GM21381 (cell line): ENCODE measurements around the gene ATE1.
"Not testable (repeated sequence)": the region's sequence is repeated elsewhere in the genome, so short reads cannot be mapped to it uniquely, and the experiment has no call there.

Experiments
- ATAC-seq: cut with Tn5 transposase; IDR thresholded peaks from one replicate; pipeline ENCODE4 v1.9.1; 2021; ENCODE audit warnings: mild to moderate bottlenecking, moderate library complexity; ENCODE audit not compliant: unreplicated experiment

Gene ATE1

DNA sequence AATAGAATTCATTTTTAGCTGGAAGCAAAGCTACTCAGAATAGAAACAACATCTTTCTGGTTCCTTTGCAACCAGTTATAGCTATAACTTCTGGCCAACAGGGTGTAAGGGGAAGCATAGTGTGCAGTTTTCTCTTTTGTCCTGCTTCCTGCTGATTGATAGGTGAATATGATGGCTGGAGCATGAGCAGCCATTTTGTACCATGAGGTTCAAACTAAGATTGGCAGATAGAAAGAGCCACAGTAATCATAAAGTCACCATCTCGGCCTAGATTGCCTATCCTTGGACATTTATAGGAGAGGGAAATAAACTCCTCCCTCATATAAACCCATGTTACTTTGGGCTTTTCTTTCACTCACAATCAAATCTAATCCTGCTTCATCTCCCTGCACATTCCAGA, 227.4 kb downstream of the ATE1 start:
- no peak for ATAC-seq

DNA sequence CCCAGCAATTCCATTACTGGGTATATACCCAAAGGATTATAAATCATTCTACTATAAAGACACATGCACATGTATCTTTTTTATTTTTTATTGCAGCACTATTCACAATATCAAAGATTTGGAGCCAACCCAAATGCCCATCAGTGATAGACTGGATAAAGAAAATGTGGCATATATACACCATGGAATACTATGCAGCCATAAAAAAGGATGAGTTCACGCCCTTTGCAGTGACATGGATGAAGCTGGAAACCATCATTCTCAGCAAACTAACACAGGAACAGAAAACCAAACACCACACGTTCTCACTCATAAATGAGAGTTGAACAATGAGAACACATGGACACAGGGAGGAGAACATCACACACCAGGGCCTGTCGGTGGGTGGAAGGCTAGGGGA, 228.1 kb downstream of the ATE1 start:
- ATAC-seq, result not testable (repeated sequence)

DNA sequence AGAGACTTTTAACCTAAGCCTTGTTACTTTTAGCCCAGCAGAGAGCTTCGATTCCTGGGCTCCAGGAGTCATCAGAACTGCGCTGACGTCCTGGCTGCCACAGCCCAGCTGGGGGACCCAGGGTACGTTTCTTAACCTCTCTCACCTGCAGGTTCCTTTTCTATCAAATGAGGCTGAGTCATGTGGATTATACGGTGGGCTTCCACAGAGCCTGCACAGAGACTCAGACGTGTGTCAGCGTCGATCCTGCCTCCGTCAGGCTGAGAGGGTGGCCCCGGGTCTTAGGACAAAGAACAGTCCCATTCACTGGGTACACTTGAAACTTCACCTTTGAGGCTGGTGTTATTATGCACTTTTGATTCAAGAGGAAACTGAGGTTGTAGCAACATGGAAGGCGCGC, 228.9 kb downstream of the ATE1 start:
- no peak for ATAC-seq

DNA sequence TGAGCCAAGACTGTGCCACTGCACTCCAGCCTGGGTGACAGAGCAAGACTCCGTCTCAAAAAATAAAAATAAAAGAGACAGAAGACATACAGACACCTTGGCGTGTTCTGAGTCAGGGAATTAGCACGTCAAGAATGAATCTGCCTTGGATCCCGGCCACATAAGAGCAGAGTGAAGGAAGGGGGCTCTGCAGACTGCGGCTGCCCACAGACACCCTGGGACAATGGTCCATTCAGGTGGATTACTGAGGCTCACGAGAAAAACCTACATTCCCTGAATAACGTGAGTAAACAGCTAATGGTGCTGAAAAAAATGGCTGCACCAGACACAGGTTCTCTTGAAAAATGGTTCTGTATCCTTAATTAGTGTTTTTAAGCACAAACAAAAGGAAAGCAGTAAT, 229.5 kb downstream of the ATE1 start:
- ATAC-seq, result no peak

DNA sequence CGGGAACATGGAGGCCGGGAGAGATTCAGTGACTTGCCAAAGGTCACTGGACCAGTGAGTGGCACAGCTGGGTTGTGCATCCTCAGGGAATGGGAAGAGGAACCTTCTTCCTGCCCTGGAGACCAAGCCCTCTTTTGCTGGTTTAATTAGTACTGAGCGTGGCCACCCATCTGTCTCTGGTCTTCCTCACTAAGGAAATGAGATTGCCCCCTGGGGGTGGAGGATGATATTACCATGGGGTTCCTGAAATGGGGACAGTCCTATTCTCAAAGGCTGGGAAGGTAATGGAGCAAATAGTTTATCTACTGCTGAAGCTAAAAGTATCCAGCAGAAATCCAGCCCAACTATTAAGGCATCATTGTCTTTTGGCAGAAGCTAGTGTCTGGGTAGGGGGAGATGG, 231.0 kb downstream of the ATE1 start:
- ATAC-seq, result no peak

DNA sequence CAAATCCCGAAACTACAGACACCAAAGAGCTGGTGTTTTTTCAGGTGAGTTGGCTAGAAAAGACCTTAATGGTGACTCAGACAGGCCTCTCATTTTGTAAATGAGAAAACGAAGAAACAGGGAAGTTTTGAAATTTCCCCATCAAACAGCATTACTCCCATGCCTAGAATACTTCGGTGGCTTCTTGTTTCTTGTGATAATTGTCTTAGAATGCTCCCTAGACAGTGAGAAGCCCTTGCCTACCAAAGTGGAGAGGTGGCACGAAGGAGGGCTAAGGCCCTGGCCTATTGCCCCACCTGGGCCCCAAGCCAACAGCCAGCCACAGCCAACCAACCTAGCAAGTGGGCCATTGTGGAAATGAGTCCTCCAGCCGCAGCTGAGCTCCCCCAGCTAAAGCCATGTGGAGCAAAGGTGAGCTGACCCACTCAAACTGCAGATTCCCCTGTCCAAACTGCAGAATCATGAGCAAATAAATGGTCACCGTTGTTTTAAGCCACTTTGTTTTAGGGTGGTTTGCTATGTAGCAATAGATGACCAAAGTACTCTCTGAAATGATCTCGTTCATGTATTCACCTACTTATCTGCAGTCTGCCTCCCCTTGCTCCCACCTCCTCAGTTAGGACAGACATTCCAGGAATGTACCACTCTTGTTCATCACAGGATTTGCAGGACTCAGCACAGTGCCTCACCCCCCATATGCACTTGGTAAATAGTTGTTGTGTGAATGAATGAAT, 231.9 kb downstream of the ATE1 start:
- ATAC-seq, result no peak

DNA sequence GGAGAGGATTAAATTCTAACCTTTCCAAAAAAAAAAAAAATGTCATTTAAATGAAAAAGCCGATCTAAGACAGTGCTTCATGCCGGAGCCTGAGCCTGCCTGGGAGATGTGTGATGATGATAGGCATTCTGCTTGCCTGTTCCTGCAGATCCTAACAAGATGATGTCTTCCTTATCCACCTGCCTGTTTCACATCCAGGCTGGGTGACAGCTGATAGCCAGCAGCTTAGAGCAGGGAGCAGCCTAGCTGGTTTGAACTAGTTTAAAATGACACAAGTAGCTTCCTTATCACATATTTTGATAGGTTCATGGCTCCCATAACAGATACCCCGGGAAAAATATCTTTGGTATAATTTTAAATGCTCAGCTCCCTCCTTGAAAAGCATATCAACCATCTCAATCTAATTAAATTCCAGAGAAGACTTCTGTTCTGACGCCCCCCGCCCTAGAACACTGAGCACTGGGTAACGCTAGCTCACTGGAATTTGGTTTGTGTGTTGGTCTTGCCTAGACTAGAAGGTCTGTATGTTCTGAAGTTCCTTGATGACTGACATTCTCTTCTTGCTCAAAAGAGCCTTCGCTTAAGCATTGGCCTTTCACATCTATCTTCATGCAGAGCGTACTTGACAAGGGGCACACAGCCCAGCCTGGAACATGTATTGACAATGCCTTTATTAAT, 232.7 kb downstream of the ATE1 start:
- no peak for ATAC-seq

DNA sequence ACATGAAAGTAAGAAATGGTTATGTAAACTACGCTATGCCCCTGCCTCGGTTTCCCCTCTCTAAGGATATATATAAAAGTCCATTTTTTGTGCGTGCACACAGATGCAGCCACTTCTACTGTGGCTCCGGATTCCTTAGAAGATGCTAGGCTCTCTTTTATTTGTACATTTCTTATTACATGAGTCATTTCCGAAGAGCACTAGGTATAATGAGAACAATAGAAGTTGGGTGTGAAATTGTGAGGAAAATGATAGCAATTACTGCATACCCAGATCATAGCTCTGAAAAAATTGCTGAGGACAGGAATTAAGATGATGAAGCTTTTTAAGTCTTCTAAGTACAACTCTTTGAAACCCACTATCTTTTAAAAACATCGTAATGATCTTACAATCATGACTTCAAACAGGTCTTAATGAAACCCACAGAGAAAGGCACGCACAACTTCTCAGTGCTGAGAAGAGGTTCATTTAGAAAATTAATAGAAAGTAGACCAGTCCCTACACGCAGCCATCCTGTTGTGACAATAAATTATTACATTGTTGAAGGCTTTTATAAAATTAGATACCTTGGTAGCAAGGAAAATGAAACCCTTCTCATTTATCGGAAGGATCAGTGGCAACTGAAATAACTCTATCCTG, 233.4 kb downstream of the ATE1 start:
- no peak for ATAC-seq

DNA sequence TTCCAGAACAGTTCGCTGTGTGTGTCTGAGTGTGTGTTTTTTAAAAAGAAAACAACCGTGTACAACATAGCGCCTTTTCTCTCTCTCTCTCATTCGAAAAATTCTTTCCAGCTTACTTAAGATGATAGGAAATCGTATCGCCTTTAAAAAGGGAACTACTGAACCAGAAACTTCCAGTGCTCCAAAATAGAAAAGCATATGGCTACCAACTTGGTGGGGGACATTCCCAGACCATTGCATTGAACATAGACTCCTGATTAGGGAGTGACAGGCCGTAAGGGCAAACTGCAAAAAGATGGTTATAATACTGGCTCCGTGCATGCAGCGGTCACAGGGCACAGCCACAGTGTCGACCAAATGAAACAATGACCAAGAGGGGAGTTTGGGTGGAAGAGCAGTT, 235.2 kb downstream of the ATE1 start:
- no peak for ATAC-seq

DNA sequence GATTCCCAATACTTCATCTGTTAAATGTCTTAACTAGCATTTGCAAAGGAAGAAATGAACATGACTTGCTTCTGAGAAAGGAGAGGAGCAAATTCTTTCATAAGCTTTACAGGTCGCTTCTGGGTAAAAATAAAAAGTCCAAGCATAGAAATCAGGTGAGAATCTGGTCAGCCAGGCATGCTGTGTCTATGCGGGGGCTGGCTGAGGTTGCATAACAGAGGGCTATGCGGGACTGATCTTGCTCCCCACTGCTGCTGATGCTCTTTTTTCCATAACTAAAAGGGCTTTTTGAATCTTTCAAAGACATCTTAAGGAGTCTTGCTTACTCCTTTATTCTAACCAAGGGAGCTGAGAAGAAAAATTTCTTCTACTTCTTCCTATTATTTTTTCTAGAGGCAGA, 236.9 kb downstream of the ATE1 start:
- ATAC-seq, result no peak
